Colonic mucosa (tissue), 4 donors: ENCODE data around the gene ANO7. TPM values are rescaled to one million over a fixed set of nuclear protein-coding genes. Genes with fewer than 3 reads are reported as not detected.

ENCODE experiments used
- DNase-seq: peaks from one replicate; pipeline ENCODE4 v3.0.0-alpha.2; 2020
- H3K27ac ChIP-seq: fragments of 200-600 bp; one replicate; pipeline ENCODE4 v1.8.0; 2021
- H3K27me3 ChIP-seq: fragments of 200-600 bp; one replicate; pipeline ENCODE4 v1.8.0; 2021
- H3K36me3 ChIP-seq: fragments of 200-600 bp; one replicate; pipeline ENCODE4 v1.8.0; 2021
- H3K4me1 ChIP-seq: fragments of 200-600 bp; one replicate; pipeline ENCODE4 v1.8.0; 2021; ENCODE audit warnings: mild to moderate bottlenecking
- H3K4me3 ChIP-seq: fragments of 200-600 bp; one replicate; pipeline ENCODE4 v1.8.0; 2021
- H3K9ac ChIP-seq, 2 donors: one replicate each; pipeline ENCODE4 v1.7.0; 2013; ENCODE audit warnings: control low read depth in 2 of 2, low read depth in 2 of 2, low read length in 2 of 2
- H3K9me3 ChIP-seq: fragments of 200-600 bp; one replicate; pipeline ENCODE4 v1.8.0; 2021
- CTCF ChIP-seq: fragments of 200-600 bp; IDR thresholded peaks from one replicate; pipeline ENCODE4 v1.8.0; 2022; ENCODE audit warnings: antibody characterized with exemption, mild to moderate bottlenecking
- intact Hi-C: fragments of 100-400 bp; cut with DNase I; formaldehyde crosslinking; loops from one replicate; pipeline ENCODE4 v1.14.1; 2022
- total RNA-seq, 2 donors: library from RNA; stranded (reverse); fragmentation: NEBNext Ultra II Directional in 1 of 2; extraction: Animal tissue kit (Norgen Biotek cat#: 25700) in 1 of 2; gene quantifications; one replicate each; pipeline ENCODE4 v1.2.1, GENCODE V29; 2021
- donor health status: healthy.
- donor health status: DM: no; HTN: no; CAD: no.
- donor health status: DM: no; HTN: no; CAD: no.

Gene ANO7
- total RNA-seq, 2 donors from 2014 or later, result 41.4 to 55.0 TPM

GRCh38 chr2:241267249-241268067 lies 79.0 kb downstream of the ANO7 start:
- TF ChIP-seq CTCF, result no peak
- intact Hi-C loops, result no loop called here
- H3K36me3 ChIP-seq, result peaks cover 13% of the 10 kb centered on the region

GRCh38 chr2:241268306-241268705 lies 79.8 kb downstream of the ANO7 start:
- no peaks in the 10 kb centered on the region for H3K9me3 ChIP-seq
- TF ChIP-seq CTCF, result no peak
- peaks cover 13% of the 10 kb centered on the region for H3K36me3 ChIP-seq
- H3K4me3 ChIP-seq, result no peak overlapping the region
- no peaks in the 10 kb centered on the region for H3K27me3 ChIP-seq
- H3K4me1 ChIP-seq, result peaks cover 11% of the 10 kb centered on the region
- H3K27ac ChIP-seq, result no peak overlapping the region
- no peak overlapping the region for H3K9ac ChIP-seq
- intact Hi-C loops, result no loop called here
- no peak for DNase-seq

More at GRCh38 chr2:241267249-241268067, 79.0 kb downstream of the ANO7 start:
- Histone ChIP-seq H3K27ac (no peak overlapping the region), H3K4me1 (peaks cover 11% of the 10 kb centered on the region), H3K9ac (no peak overlapping the region), H3K4me3 (no peak overlapping the region), H3K9me3 (no peaks in the 10 kb centered on the region), H3K27me3 (no peaks in the 10 kb centered on the region)
- no peak for DNase-seq

GRCh38 chr2:241268716-241269445 lies 80.4 kb downstream of the ANO7 start:
- Histone ChIP-seq H3K9ac (peak overlapping the region in 1 of 2 donors; percentile 24), H3K36me3 (peaks cover 13% of the 10 kb centered on the region), H3K27me3 (no peaks in the 10 kb centered on the region), H3K9me3 (no peaks in the 10 kb centered on the region), H3K27ac (no peak overlapping the region), H3K4me3 (no peak overlapping the region), H3K4me1 (peaks cover 11% of the 10 kb centered on the region)
- no peak for DNase-seq
- intact Hi-C loops, result no loop called here
- TF ChIP-seq CTCF, result no peak

GRCh38 chr2:241269707-241270520 lies 81.4 kb downstream of the ANO7 start:
- DNase-seq, result no peak
- no peaks in the 10 kb centered on the region for H3K27me3 ChIP-seq
- H3K9ac ChIP-seq, result peak overlapping the region in 1 of 2 donors; percentile 78
- peaks cover 13% of the 10 kb centered on the region for H3K36me3 ChIP-seq
- no peak overlapping the region for H3K27ac ChIP-seq
- TF ChIP-seq CTCF, result no peak
- intact Hi-C loops, result no loop called here
- no peaks in the 10 kb centered on the region for H3K9me3 ChIP-seq
- peaks cover 11% of the 10 kb centered on the region for H3K4me1 ChIP-seq
- H3K4me3 ChIP-seq, result no peak overlapping the region

GRCh38 chr2:241270531-241270930 lies 82.1 kb downstream of the ANO7 start:
- no peak for DNase-seq
- no peak for TF ChIP-seq CTCF
- intact Hi-C loops, result no loop called here
- H3K4me3 ChIP-seq, result no peak overlapping the region
- H3K27ac ChIP-seq, result no peak overlapping the region
- peaks cover 9% of the 10 kb centered on the region for H3K36me3 ChIP-seq
- peaks cover 11% of the 10 kb centered on the region for H3K4me1 ChIP-seq
- peak overlapping the region in 1 of 2 donors; percentile 78 for H3K9ac ChIP-seq
- H3K9me3 ChIP-seq, result no peaks in the 10 kb centered on the region
- no peaks in the 10 kb centered on the region for H3K27me3 ChIP-seq
